HepG2 (cell line): ENCODE data around the gene MED12L. TPM values are rescaled to one million over a fixed set of nuclear protein-coding genes. Genes with fewer than 3 reads are reported as not detected.

Source experiments
- ATAC-seq: fragments of 200-7000 bp; cut with Tn5 transposase; 3 replicates; pipeline ENCODE4 v1.9.1; 2020; ENCODE audit warnings: mild to moderate bottlenecking, moderate library complexity
- BruUV-seq: library from RNA; stranded (reverse); fragments of 400-500 nt; replicated peaks from 2 replicates; lab custom pipeline; 2021; lab: Mats Ljungman, UMichigan
- CTCF ChIA-PET: fragments of 300-600 bp; formaldehyde crosslinking; extraction: SDS; loops from one replicate; lab custom pipeline; 2021; ENCODE audit warnings: low total read pairs, inconsistent platforms, low intra/inter-chr PET ratio; lab: Yijun Ruan, JAX
- POLR2A ChIA-PET: fragments of 350-600 bp; sonication (Branson Sonifier 250); formaldehyde crosslinking; loops from one replicate; lab custom pipeline; 2020; ENCODE audit warnings: antibody characterized with exemption, inconsistent platforms; lab: Yijun Ruan, JAX
- DNase-seq: peaks from one replicate; pipeline ENCODE4 v3.0.0-alpha.2; 2015; ENCODE audit warnings: low spot score
- FAIRE-seq: peaks from 3 replicates; lab custom pipeline; 2011; peaks lifted over from hg19 to GRCh38; lab: Jason Lieb, UNC
- H2AFZ ChIP-seq: one replicate; pipeline ENCODE4 v1.6.1; 2011; ENCODE audit warnings: low read length, inconsistent platforms
- H3K27ac ChIP-seq: fragments of 300-600 bp; 3 replicates; pipeline ENCODE4 v1.8.0; 2011; ENCODE audit warnings: mixed run types, mild to moderate bottlenecking, mixed read lengths, low read length, inconsistent platforms; ENCODE audit not compliant: insufficient read depth; ENCODE audit errors: extremely low read length
- H3K27me3 ChIP-seq, 2 experiments: fragments of 200-600 bp in 1 of 2; 2 replicates in 1 of 2; 3 replicates in 1 of 2; pipeline versions ENCODE4 v1.6.0 to v1.8.0; 2011; ENCODE audit warnings: low read length in 2 of 2, mild to moderate bottlenecking in 2 of 2, moderate library complexity in 2 of 2, inconsistent platforms in 1 of 2; ENCODE audit not compliant: insufficient read depth in 2 of 2, control insufficient read depth in 1 of 2
- H3K36me3 ChIP-seq, 2 experiments: fragments of 200-600 bp in 1 of 2; replicated peaks in 1 of 2; 2 replicates in 1 of 2; 3 replicates in 1 of 2; pipeline versions ENCODE4 v1.5.1 to v1.8.0; 2011; ENCODE audit warnings: low read length in 2 of 2, inconsistent platforms in 1 of 2; ENCODE audit not compliant: insufficient read depth in 2 of 2, control insufficient read depth in 1 of 2
- H3K4me1 ChIP-seq: 2 replicates; pipeline ENCODE4 v1.5.1; 2012; ENCODE audit warnings: low read length, inconsistent platforms; ENCODE audit not compliant: insufficient read depth
- H3K4me2 ChIP-seq: 2 replicates; pipeline ENCODE4 v1.6.0; 2011; ENCODE audit warnings: low read depth, low read length, inconsistent platforms
- H3K4me3 ChIP-seq, 3 experiments: fragments of 200-600 bp in 1 of 3; sonication (generic), shearing (Covaris generic) in 1 of 3; replicated peaks in 1 of 3; 2 replicates each; pipeline ENCODE4 v1.5.1; 2011 to 2016; ENCODE audit warnings: low read length in 3 of 3, inconsistent platforms in 2 of 3, low read depth in 2 of 3, mild to moderate bottlenecking in 2 of 3, control low read depth in 1 of 3, mixed read lengths in 1 of 3; ENCODE audit not compliant: insufficient read depth in 1 of 3
- H3K79me2 ChIP-seq: one replicate; pipeline ENCODE4 v1.6.1; 2011; ENCODE audit warnings: low read length, inconsistent platforms; ENCODE audit not compliant: insufficient read depth
- H3K9ac ChIP-seq: 2 replicates; pipeline ENCODE4 v1.6.0; 2011; ENCODE audit warnings: mild to moderate bottlenecking, low read depth, low read length, inconsistent platforms; ENCODE audit not compliant: insufficient read depth
- H3K9me3 ChIP-seq: 2 replicates; pipeline ENCODE4 v1.5.1; 2012; ENCODE audit warnings: mild to moderate bottlenecking, low read length
- H4K20me1 ChIP-seq: 2 replicates; pipeline ENCODE4 v1.6.0; 2011; ENCODE audit warnings: inconsistent platforms, mild to moderate bottlenecking, low read length, moderate library complexity; ENCODE audit not compliant: insufficient read depth
- AGO1 ChIP-seq: fragments of 200-400 bp; formaldehyde crosslinking; IDR thresholded peaks from 2 replicates; pipeline ENCODE4 v1.6.1; 2017; ENCODE audit warnings: mild to moderate bottlenecking, low read depth, low read length, moderate library complexity; ENCODE audit not compliant: poor library complexity, severe bottlenecking
- BCL6 ChIP-seq: IDR thresholded peaks from 2 replicates; pipeline ENCODE4 v1.6.1; 2016; ENCODE audit warnings: missing genetic modification reagents, missing compliant biosample characterization
- HDAC6 ChIP-seq: fragments of 200-600 bp; sonication (generic); IDR thresholded peaks from 2 replicates; pipeline ENCODE4 v1.7.0; 2017; ENCODE audit warnings: mild to moderate bottlenecking, antibody characterized with exemption, low read length, low read depth
- HOXA3 ChIP-seq: sonication (generic); formaldehyde crosslinking; IDR thresholded peaks from 2 replicates; pipeline ENCODE4 v1.5.0; 2020; ENCODE audit warnings: missing genetic modification reagents
- KAT2B ChIP-seq: fragments of 150-350 bp; IDR thresholded peaks from 2 replicates; pipeline ENCODE4 v1.6.1; 2014; ENCODE audit warnings: low read depth, low read length, borderline replicate concordance
- MAZ ChIP-seq, 2 experiments: sonication (generic) in 1 of 2; formaldehyde crosslinking in 1 of 2; IDR thresholded peaks; 2 replicates each; pipeline versions ENCODE4 v1.5.0 to v1.6.1; 2012 to 2020; ENCODE audit warnings: low read depth in 2 of 2, mild to moderate bottlenecking in 2 of 2, borderline replicate concordance in 1 of 2, improper control_type of control experiment in 1 of 2, low read length in 1 of 2, missing genetic modification reagents in 1 of 2, moderate library complexity in 1 of 2
- PHB2 ChIP-seq: fragments of 450-650 bp; IDR thresholded peaks from 2 replicates; pipeline ENCODE4 v1.6.1; 2018; ENCODE audit not compliant: partially characterized antibody
- POLR2AphosphoS5 ChIP-seq: IDR thresholded peaks from 2 replicates; pipeline ENCODE4 v1.6.1; 2012; ENCODE audit warnings: low read depth, low read length
- PRMT3 ChIP-seq: sonication (generic); formaldehyde crosslinking; IDR thresholded peaks from 2 replicates; pipeline ENCODE4 v1.8.1; 2022; ENCODE audit warnings: low read depth, mild to moderate bottlenecking, moderate library complexity, missing genetic modification reagents, borderline replicate concordance
- RFXAP ChIP-seq: sonication (generic); formaldehyde crosslinking; IDR thresholded peaks from 2 replicates; pipeline ENCODE4 v1.4.0; 2020; ENCODE audit warnings: missing genetic modification reagents, borderline replicate concordance
- THAP11 ChIP-seq: IDR thresholded peaks from 2 replicates; pipeline ENCODE4 v1.6.1; 2016; ENCODE audit warnings: missing biosample characterization, missing genetic modification reagents
- ZFP37 ChIP-seq: sonication (generic); formaldehyde crosslinking; IDR thresholded peaks from 2 replicates; pipeline ENCODE4 v1.4.0; 2020; ENCODE audit warnings: missing genetic modification reagents, borderline replicate concordance
- WGBS: methylation state at CpG from one replicate; pipeline ENCODE4 v1.1.6; 2017; ENCODE audit warnings: low lambda C conversion rate; 5-methylcytosine and 5-hydroxymethylcytosine counted together
- in situ Hi-C: cut with HindIII; loops from 2 replicates; pipeline ENCODE4 v1.10.0; 2017; ENCODE audit warnings: low pct_unique_long_range_greater_than_20kb; ENCODE audit not compliant: extremely low pct_ligation_motif_present
- intact Hi-C: fragments of 100-400 bp; cut with micrococcal nuclease; formaldehyde crosslinking; loops from one replicate; pipeline ENCODE4 v1.10.0; 2022; ENCODE audit not compliant: unreplicated experiment
- polyA plus RNA-seq, 8 experiments: library from polyadenylated mRNA; depleted of rRNA in 3 of 8; stranded (reverse) in 7 of 8; unstranded in 1 of 8; fragments of >200 nt; fragmentation: Illumina TruSeq in 4 of 8; extraction: Trizol in 4 of 8; gene quantifications; 2 replicates each; pipeline versions ENCODE4 v1.2.1 to v1.2.3, GENCODE V29; 2011 to 2016; ENCODE audit warnings: low read depth in 4 of 8, missing spikeins in 1 of 8, mixed read lengths in 1 of 8; ENCODE audit not compliant: insufficient read depth in 1 of 8
- total RNA-seq, 5 experiments: library from RNA; depleted of rRNA; stranded (reverse); fragments of >200 nt; fragmentation: Illumina TruSeq; extraction: Trizol; gene quantifications; 2 replicates each; pipeline ENCODE4 v1.2.3, GENCODE V29; 2016; ENCODE audit warnings: low read depth in 1 of 5
- TF ChIP-seq, protein P1 (sequence below): sonication (generic); formaldehyde crosslinking; IDR thresholded peaks from 2 replicates; pipeline ENCODE4 v1.5.1; 2020; ENCODE audit warnings: mild to moderate bottlenecking, missing genetic modification reagents, moderate library complexity

The MED12L gene
- total and polyA plus RNA-seq, 2 of the 13 experiments (the other 11 are each of a cell fraction or from before 2014, with no cell fraction given) = 0.07 to 0.64 TPM

DNA sequence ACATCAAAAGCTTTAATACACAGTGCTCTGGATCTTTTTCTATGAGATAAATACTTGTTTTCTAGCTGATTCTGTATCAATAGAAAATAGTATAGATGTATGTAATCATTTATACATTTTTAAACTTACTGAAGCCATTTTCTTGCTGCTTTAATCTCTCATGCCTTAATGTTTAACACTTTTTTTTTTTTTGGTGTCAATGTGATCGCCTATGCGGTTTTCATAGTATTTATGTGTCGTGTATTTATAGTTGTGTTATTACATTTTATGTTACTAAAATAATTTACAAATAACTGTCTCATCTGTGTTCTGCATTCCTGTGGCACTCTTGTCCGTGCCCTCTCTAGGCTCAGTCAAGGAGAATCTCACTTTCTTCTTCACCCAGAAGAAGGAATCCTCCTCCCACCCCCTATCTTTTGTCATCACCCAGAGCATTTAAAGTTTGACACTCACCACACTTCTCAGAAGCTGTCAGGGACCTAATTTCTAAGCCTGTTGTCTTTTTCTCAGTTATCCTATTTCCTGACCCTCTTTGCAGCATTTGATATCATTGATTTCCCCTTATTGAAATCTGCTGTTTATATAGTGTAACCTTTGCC is 138.9 kb downstream of the MED12L start (continued):
- TF ChIP-seq THAP11 (CRISPR knock-in tag) = no peak
- no peak for TF ChIP-seq POLR2AphosphoS5
- TF ChIP-seq, protein P1, sequence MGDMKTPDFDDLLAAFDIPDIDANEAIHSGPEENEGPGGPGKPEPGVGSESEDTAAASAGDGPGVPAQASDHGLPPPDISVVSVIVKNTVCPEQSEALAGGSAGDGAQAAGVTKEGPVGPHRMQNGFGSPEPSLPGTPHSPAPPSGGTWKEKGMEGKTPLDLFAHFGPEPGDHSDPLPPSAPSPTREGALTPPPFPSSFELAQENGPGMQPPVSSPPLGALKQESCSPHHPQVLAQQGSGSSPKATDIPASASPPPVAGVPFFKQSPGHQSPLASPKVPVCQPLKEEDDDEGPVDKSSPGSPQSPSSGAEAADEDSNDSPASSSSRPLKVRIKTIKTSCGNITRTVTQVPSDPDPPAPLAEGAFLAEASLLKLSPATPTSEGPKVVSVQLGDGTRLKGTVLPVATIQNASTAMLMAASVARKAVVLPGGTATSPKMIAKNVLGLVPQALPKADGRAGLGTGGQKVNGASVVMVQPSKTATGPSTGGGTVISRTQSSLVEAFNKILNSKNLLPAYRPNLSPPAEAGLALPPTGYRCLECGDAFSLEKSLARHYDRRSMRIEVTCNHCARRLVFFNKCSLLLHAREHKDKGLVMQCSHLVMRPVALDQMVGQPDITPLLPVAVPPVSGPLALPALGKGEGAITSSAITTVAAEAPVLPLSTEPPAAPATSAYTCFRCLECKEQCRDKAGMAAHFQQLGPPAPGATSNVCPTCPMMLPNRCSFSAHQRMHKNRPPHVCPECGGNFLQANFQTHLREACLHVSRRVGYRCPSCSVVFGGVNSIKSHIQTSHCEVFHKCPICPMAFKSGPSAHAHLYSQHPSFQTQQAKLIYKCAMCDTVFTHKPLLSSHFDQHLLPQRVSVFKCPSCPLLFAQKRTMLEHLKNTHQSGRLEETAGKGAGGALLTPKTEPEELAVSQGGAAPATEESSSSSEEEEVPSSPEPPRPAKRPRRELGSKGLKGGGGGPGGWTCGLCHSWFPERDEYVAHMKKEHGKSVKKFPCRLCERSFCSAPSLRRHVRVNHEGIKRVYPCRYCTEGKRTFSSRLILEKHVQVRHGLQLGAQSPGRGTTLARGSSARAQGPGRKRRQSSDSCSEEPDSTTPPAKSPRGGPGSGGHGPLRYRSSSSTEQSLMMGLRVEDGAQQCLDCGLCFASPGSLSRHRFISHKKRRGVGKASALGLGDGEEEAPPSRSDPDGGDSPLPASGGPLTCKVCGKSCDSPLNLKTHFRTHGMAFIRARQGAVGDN (CRISPR knock-in tag) = no peak
- TF ChIP-seq BCL6 = no peak

DNA sequence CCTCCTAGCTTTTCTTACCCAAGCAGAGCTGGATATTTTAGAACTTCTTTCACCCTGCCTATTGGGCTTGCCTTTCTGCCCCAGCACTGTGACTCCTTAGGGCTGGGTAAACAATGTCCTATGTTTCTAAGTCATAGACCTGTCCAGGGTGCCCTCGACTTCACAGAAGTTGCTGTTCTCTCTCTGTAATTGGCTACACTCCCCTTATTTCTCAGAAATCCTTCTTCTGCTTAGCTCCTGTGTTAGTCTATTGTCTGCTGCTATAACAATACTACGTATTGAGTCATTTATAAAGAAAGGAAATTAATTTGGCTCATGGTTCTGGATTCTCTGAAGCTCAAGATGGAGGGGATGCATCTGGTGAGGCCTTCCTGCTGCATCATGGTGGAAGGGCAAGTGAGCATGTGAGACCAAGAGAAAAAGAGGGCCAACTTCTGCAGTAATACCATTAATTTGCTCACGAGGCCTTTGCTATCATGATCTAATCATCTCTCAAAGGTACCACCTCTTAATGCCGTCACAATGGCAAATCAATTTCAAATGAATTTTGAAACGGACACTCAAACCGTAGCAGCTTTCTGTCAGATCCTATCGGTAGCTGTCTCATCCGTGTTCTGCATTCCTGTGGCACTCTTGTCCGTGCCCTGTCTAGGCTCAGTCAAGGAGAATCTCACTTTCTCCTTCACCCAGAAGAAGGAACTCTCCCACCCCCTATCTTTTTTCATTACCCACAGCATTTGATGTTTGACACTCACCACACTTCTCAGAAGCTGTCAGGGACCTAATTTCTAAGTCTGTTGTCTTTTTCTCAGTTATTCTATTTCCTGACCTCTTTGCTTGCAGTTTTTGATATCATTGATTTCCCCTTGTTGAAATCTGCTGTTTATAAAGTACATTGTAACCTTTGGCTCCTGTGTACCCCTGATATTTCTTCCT is 139.8 kb downstream of the MED12L start:
- POLR2A ChIA-PET = interaction anchor here (0.8 to 1.4 kb wide), 2 partner anchors 47 to 56 kb away, joined by 3 to 4 read pairs; no protein-coding TSS in a partner anchor
- no peak for DNase-seq
- in situ Hi-C loops (loop anchor here (5.0 kb wide), 2 partner anchors 53 to 57 kb away; no protein-coding TSS in a partner anchor), intact Hi-C loops (no loop called here)
- H3K4me2 ChIP-seq = no peak overlapping the region
- no TSS peak for BruUV-seq
- peaks cover 6% of the 10 kb centered on the region; the same call in 1 of the 2 replicates for H3K9me3 ChIP-seq
- no peaks in the 10 kb centered on the region for H3K79me2 ChIP-seq
- no peaks in the 10 kb centered on the region for H3K36me3 ChIP-seq
- H3K4me3 ChIP-seq = no peak overlapping the region
- CTCF ChIA-PET = interaction anchor here (1.4 kb wide), 1 partner anchor 102 kb away, joined by 3 read pairs; no protein-coding TSS in a partner anchor
- no peak for ATAC-seq
- no peak overlapping the region for H3K9ac ChIP-seq
- H3K27ac ChIP-seq = no peak overlapping the region
- H2AFZ ChIP-seq = no peak overlapping the region
- H3K27me3 ChIP-seq = no peaks in the 10 kb centered on the region; a peak in 1 of 5 replicates
- WGBS = 81% methylated on average over 9 of the region's 9 CpGs
- H4K20me1 ChIP-seq = no peaks in the 10 kb centered on the region
- FAIRE-seq = no peak
- peaks cover 34% of the 10 kb centered on the region for H3K4me1 ChIP-seq
- TF ChIP-seq ZFP37 (CRISPR knock-in tag) = no peak
- no peak for TF ChIP-seq HDAC6
- no peak for TF ChIP-seq RFXAP
- TF ChIP-seq PHB2 = no peak
- TF ChIP-seq MAZ (IDR thresholded peaks at IDR 0.05; ENCODE audit: borderline replicate concordance, low read depth, low read length) = no peak
- no peak for TF ChIP-seq MAZ (CRISPR knock-in tag; IDR thresholded peaks at IDR 0.05; ENCODE audit: low read depth)
- TF ChIP-seq KAT2B = no peak
- no peak for TF ChIP-seq AGO1
- no peak for TF ChIP-seq PRMT3
- TF ChIP-seq HOXA3 = no peak
